Ectodermal cell (in vitro differentiated cells): ENCODE results near the gene ZNF513.

Source experiments
- H3K27ac ChIP-seq: 2 replicates; pipeline ENCODE4 v1.7.0; 2013; ENCODE audit warnings: mild to moderate bottlenecking, low read depth, low read length; ENCODE audit not compliant: insufficient read depth, poor library complexity, severe bottlenecking
- H3K27me3 ChIP-seq: 2 replicates; pipeline ENCODE4 v1.7.0; 2013; ENCODE audit warnings: mild to moderate bottlenecking, low read length; ENCODE audit not compliant: insufficient read depth, control insufficient read depth, poor library complexity, severe bottlenecking
- H3K36me3 ChIP-seq: one replicate; pipeline ENCODE4 v1.7.0; 2013; ENCODE audit warnings: low read length; ENCODE audit not compliant: control insufficient read depth, insufficient read depth
- H3K4me1 ChIP-seq: one replicate; pipeline ENCODE4 v1.7.0; 2013; ENCODE audit warnings: low read length; ENCODE audit not compliant: control insufficient read depth, insufficient read depth
- H3K4me3 ChIP-seq: 2 replicates; pipeline ENCODE4 v1.7.0; 2013; ENCODE audit warnings: low read depth, low read length, control low read depth; ENCODE audit not compliant: insufficient read depth
- H3K9me3 ChIP-seq: 2 replicates; pipeline ENCODE4 v1.7.0; 2013; ENCODE audit warnings: mild to moderate bottlenecking, low read length, moderate library complexity; ENCODE audit not compliant: control insufficient read depth
- WGBS, 2 experiments: methylation state at CpG; one replicate each; pipeline ENCODE4 v1.1.7; 2013; ENCODE audit warnings: missing lambda C conversion rate in 2 of 2; 5-methylcytosine and 5-hydroxymethylcytosine counted together

The ZNF513 gene

GRCh38 chr2:27412419-27413152 is 32.1 kb upstream of the ZNF513 start:
- Histone ChIP-seq H3K27me3 (no peaks in the 10 kb centered on the region), H3K4me3 (no peak overlapping the region), H3K27ac (no peak overlapping the region), H3K4me1 (no peaks in the 10 kb centered on the region), H3K9me3 (no peaks in the 10 kb centered on the region), H3K36me3 (no peaks in the 10 kb centered on the region)
- 90 to 92% methylated on average over 7 of the region's 9 CpGs for WGBS, 2 experiments

DNA sequence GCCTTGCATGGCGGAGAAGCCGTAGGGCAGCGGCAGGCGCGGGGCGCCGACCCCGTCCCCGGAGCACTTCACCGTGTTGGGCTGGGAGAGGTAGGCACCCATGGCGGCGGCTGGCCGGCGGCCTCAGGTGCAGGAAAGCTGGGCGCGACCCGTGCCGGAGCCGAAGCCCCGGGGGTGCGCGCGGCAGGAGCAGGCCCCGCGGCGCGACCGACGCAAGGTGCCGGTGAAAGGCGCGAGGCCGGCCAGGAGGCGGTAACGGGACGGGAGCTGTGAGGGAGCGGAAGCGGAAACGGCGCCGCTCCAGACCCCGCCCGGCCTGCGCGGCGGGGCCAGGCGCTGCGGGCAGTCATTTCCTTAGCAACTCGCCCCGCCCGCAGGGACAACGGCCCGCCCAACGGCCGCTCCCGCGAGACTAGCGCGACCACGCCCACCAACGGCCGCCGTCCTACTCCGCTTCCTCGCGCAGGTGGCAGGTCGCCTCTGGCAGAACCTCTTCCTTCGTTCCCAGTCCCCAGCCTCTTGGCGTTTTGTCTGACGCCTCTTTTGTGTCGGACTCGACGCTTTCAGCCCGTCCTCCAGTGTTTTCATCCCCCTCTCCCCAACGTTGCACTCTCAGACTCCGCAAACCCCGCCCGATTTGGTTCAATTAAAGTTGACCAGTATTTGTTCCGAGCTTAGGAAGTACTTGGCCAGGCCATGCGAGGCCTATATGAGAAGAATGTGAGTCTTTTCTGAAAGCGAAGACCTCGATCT is 29.0 kb upstream of the ZNF513 start, which contains the start of gene PPM1G:
TSS of gene PPM1G (minus strand) at position 271 of the 753 bp plus-strand sequence. CDS start at position 102, 169 bp downstream.
- no peaks in the 10 kb centered on the region for H3K4me1 ChIP-seq
- H3K27ac ChIP-seq: peak within 1 kb of the TSS; percentile 58
- H3K27me3 ChIP-seq: no peaks in the 10 kb centered on the region
- peaks cover 4% of the 10 kb centered on the region for H3K36me3 ChIP-seq
- H3K9me3 ChIP-seq: no peaks in the 10 kb centered on the region
- 4 to 5% methylated on average over 82 of the region's 82 CpGs for WGBS, 2 experiments
- H3K4me3 ChIP-seq: peak within 1 kb of the TSS; percentile 94

DNA sequence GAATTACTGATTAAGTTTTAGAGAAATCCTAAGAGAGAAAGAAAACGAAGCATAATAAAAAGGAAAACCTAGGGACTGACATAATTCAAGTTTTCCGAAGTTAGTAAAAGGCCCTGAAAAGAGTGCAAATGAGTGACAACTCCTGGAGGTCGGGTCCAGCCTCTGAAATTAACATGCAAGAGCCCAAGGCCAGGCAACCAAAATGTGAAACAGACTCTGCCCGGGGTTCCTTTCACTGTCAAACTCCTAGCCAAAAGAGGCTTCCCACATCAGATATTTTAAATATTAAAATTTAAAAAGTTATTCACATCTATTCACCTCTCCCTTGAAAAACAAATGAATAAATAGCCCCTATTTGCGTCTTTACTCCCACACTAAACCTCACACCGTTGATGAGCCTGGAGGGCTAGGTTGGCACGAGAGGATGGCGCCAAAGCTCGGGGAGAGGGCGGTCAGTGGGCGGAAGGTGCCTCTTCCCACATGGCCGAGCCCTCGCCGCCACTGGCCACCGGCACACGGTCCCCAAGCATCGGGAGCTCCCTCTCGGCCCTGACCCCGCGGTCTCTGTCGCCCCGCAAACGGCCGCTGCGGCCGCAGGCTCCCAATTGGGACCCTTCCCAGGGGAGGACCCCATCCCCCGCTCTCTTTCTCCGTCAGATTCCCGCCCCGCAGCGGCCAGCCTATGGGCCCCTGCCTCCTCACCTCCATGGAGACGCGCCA is 28.2 kb upstream of the ZNF513 start:
- WGBS, 2 experiments: 0 to 1% methylated on average over 33 of the region's 33 CpGs
- peak overlapping the region; percentile 94 for H3K4me3 ChIP-seq

DNA sequence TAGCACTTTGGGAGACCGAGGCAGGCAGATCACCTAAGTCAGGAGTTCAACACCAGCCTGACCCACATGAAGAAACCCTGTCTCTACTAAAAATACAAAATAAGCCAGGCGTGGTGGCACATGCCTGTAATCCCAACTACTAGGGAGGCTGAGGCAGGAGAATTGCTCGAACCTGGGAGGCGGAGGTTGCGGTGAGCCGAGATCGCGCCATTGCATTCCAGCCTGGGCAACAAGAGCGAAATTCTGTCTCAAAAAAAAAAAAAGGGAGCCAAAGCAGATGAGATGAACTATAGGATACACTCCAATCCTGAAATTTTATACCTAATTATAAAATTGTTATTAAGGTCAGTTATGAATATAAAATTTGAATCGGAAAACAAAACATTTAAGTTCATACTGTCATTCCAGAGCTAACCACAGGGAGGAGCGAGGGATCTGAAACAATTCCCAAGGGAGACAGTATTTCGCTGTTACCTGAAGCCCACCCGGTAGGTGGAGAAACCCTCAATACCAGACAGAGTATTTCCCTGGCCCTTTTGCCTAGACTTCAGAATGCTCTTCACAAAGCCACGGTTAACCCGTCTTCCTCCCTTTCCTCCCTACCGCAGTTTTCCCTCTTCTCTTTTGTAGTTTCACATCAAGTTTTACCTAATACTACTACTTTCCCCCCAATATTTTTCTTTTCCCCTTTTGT is 27.4 kb upstream of the ZNF513 start:
- peak overlapping the region; percentile 94 for H3K4me3 ChIP-seq
- H3K4me1 ChIP-seq: no peaks in the 10 kb centered on the region
- H3K27ac ChIP-seq: no peak overlapping the region
- no peaks in the 10 kb centered on the region for H3K9me3 ChIP-seq
- 57% methylated on average over 16 of the region's 16 CpGs for WGBS, 2 experiments
- no peaks in the 10 kb centered on the region for H3K27me3 ChIP-seq
- H3K36me3 ChIP-seq: peaks cover 4% of the 10 kb centered on the region

More for the DNA sequence above, 28.2 kb upstream of the ZNF513 start:
- no peaks in the 10 kb centered on the region for H3K9me3 ChIP-seq
- peak overlapping the region; percentile 58 for H3K27ac ChIP-seq
- peaks cover 4% of the 10 kb centered on the region for H3K36me3 ChIP-seq
- H3K4me1 ChIP-seq: no peaks in the 10 kb centered on the region
- H3K27me3 ChIP-seq: no peaks in the 10 kb centered on the region

GRCh38 chr2:27400348-27401135 is 20.0 kb upstream of the ZNF513 start:
- no peaks in the 10 kb centered on the region for H3K4me1 ChIP-seq
- 94 to 98% methylated on average over 2 of the region's 2 CpGs for WGBS, 2 experiments
- H3K27me3 ChIP-seq: no peaks in the 10 kb centered on the region
- no peak overlapping the region for H3K27ac ChIP-seq
- H3K36me3 ChIP-seq: peaks cover 4% of the 10 kb centered on the region
- no peaks in the 10 kb centered on the region for H3K9me3 ChIP-seq
- no peak overlapping the region for H3K4me3 ChIP-seq

GRCh38 chr2:27398962-27399361 is 18.4 kb upstream of the ZNF513 start:
- no peaks in the 10 kb centered on the region for H3K27me3 ChIP-seq
- H3K36me3 ChIP-seq: no peaks in the 10 kb centered on the region
- no peaks in the 10 kb centered on the region for H3K4me1 ChIP-seq
- H3K27ac ChIP-seq: no peak overlapping the region
- H3K9me3 ChIP-seq: no peaks in the 10 kb centered on the region
- no peak overlapping the region for H3K4me3 ChIP-seq
- WGBS, 2 experiments: 92 to 95% methylated on average over 5 of the region's 5 CpGs

GRCh38 chr2:27393225-27393624 is 12.7 kb upstream of the ZNF513 start:
- H3K9me3 ChIP-seq: no peaks in the 10 kb centered on the region
- H3K4me3 ChIP-seq: no peak overlapping the region
- 96 to 97% methylated on average over 33 of the region's 33 CpGs for WGBS, 2 experiments
- no peaks in the 10 kb centered on the region for H3K4me1 ChIP-seq
- H3K27ac ChIP-seq: no peak overlapping the region
- H3K36me3 ChIP-seq: no peaks in the 10 kb centered on the region
- no peaks in the 10 kb centered on the region for H3K27me3 ChIP-seq

DNA sequence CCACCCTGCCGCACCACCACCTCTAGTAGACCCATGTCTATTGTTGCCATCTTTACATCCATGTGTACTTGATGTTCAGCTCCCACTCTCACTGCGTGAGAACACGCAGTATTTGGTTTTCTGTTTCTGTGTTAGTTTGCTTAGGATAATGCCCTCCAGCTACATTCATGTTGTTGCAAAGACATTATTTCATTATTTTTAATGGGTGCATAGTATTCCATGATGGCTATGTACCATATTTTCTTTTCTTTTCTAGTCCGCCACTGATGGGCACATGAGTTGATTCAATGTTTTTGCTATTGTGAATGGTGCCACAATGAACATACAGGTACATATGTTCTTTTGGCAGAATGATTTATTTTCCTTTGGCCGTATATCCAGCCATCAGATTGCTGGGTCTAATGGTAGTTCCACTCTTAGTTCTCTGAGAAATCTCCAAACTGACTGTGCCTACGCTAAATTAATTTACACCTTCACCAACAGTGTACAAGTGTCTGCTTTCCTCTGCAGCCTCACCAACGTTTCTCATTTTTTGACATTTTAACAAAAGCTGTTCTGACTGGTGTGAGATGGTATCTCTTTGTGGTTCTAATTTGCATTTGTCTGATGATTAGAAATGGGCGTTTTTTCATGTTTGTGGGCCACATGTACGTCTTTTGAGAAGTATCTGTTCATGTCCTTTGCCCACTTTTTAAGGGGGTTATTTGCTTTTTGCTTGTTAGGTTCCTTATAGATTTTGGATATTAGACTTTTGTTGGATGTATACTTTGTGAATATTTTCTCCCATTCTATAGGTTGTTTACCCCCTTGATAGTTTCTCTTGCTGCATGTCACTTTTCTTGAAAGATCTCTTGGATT is 10.5 kb upstream of the ZNF513 start:
- peaks cover 3% of the 10 kb centered on the region for H3K36me3 ChIP-seq
- H3K4me1 ChIP-seq: no peaks in the 10 kb centered on the region
- H3K27ac ChIP-seq: no peak overlapping the region
- H3K27me3 ChIP-seq: no peaks in the 10 kb centered on the region
- WGBS, 2 experiments: 94 to 98% methylated on average over 9 of the region's 9 CpGs
- no peaks in the 10 kb centered on the region for H3K9me3 ChIP-seq
- no peak overlapping the region for H3K4me3 ChIP-seq
